ENCODE results near the gene LRPPRC. TPM values are rescaled to one million over a fixed set of nuclear protein-coding genes. Genes with fewer than 3 reads are reported as not detected.

The LRPPRC gene
- total and polyA plus RNA-seq, 2 experiments from 2014 or later, result 27.4 to 87.3 TPM

DNA sequence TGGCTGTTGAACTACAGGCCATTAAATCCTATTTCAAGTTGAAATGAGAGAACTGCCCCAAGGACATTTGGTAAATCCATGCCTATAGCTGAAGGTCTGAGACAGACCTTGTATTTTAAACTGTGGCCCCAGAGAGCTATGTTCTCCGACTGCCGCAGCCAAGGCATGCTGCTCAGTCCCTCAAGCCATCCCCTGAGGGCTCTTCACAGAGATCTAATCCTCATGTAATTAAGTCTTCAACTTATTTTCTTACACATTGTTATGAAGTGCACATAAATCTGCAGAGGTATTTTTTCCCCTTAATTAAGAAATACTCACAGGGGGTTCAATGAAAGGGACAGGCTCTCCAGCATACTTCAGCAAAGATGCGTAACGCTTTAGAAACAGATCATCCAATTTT, 106.4 kb downstream of the LRPPRC start:
- Histone ChIP-seq H2AFZ (no peak overlapping the region), H3K4me1 (ENCODE audit: insufficient read depth) (no peaks in the 10 kb centered on the region), H3K4me2 (no peak overlapping the region), H4K20me1 (ENCODE audit: insufficient read depth, poor library complexity, severe bottlenecking) (no peaks in the 10 kb centered on the region), H3K9me3 (ENCODE audit: low read depth) (no peaks in the 10 kb centered on the region), H3K36me3 (replicated peaks; ENCODE audit: insufficient read depth, low read depth) (peaks cover 3% of the 10 kb centered on the region), H3K27me3 (no peaks in the 10 kb centered on the region), H3K9me2 (replicated peaks; ENCODE audit: insufficient read depth) (no peaks in the 10 kb centered on the region), H3K79me2 (no peaks in the 10 kb centered on the region), H3K4me3 (no peak overlapping the region), H3K27ac (no peak overlapping the region)
- 93% methylated on average over 4 of the region's 4 CpGs for WGBS (ENCODE audit: low lambda C conversion rate, missing lambda C conversion rate)
- TF ChIP-seq, protein P1, sequence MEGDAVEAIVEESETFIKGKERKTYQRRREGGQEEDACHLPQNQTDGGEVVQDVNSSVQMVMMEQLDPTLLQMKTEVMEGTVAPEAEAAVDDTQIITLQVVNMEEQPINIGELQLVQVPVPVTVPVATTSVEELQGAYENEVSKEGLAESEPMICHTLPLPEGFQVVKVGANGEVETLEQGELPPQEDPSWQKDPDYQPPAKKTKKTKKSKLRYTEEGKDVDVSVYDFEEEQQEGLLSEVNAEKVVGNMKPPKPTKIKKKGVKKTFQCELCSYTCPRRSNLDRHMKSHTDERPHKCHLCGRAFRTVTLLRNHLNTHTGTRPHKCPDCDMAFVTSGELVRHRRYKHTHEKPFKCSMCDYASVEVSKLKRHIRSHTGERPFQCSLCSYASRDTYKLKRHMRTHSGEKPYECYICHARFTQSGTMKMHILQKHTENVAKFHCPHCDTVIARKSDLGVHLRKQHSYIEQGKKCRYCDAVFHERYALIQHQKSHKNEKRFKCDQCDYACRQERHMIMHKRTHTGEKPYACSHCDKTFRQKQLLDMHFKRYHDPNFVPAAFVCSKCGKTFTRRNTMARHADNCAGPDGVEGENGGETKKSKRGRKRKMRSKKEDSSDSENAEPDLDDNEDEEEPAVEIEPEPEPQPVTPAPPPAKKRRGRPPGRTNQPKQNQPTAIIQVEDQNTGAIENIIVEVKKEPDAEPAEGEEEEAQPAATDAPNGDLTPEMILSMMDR (IDR thresholded peaks at IDR 0.05; ENCODE audit: poor library complexity), result no peak
- TF ChIP-seq EZH2phosphoT487 (IDR thresholded peaks at IDR 0.05; ENCODE audit: low read depth, severe bottlenecking, unreplicated experiment) (no peak), EZH2 (IDR thresholded peaks at IDR 0.05; ENCODE audit: borderline replicate concordance) (no peak)
- DNase-seq (ENCODE audit: low spot score), result no peak

DNA sequence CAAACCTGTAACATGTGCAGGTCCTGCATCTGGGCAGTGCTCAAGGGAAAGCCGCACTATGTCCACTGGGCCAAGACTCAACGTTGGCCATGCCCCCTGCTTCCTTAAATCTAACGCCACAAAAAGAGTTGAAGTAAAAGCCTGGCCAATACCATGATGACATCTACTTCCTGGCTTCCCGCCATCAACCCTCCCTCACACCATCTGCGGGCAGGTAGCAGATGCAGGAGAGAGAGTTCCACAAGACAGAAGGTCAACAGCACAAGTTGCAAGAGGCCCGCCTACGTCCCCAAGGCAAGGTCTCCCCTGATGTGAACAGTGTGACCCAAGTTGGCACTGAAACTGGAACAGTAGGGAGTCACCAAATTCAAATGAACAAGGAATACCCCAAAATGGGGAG, 108.6 kb downstream of the LRPPRC start:
- Histone ChIP-seq H3K79me2 (no peaks in the 10 kb centered on the region), H3K9me2 (replicated peaks; ENCODE audit: insufficient read depth) (no peaks in the 10 kb centered on the region), H3K27me3 (no peaks in the 10 kb centered on the region)

DNA sequence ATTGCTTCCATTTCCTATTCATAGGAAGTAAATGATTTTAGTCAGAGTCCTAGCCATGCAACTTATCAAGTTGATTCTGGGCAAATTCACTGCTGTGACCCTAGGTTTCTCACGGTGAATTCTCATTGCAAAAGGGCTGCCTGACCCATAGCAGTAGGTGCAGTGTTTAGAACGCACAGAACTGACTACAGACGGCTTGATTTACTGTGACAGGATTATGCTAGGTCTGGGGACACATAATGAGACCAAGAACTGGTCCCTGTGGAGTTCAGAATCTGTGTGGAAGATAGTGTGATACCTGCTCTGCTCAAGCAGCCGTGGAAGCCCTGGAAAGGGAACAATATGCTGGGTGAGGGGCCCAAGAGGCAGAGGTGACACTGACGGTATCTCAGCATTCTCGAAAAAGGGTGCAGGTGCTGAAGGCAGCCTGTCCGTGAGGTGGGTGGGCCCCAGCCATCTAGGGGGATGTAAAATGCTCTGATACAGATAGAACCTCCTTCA, 110.6 kb downstream of the LRPPRC start:
- H3K4me1 ChIP-seq (ENCODE audit: insufficient read depth), result peaks cover 10% of the 10 kb centered on the region
- no peaks in the 10 kb centered on the region for H3K79me2 ChIP-seq
- H3K36me3 ChIP-seq (replicated peaks; ENCODE audit: insufficient read depth, low read depth), result no peaks in the 10 kb centered on the region
- H3K27ac ChIP-seq, result no peak overlapping the region
- H3K9me3 ChIP-seq (ENCODE audit: low read depth), result no peaks in the 10 kb centered on the region
- H3K27me3 ChIP-seq, result no peaks in the 10 kb centered on the region
- no peaks in the 10 kb centered on the region for H3K9me2 ChIP-seq (replicated peaks; ENCODE audit: insufficient read depth)
- 79% methylated on average over 7 of the region's 7 CpGs for WGBS (ENCODE audit: low lambda C conversion rate, missing lambda C conversion rate)
- H3K4me3 ChIP-seq, result no peak overlapping the region
- H2AFZ ChIP-seq, result no peak overlapping the region
- H3K4me2 ChIP-seq, result peak overlapping the region; percentile 10
- no peak for DNase-seq (ENCODE audit: low spot score)
- TF ChIP-seq, protein P1 (IDR thresholded peaks at IDR 0.05; ENCODE audit: poor library complexity), result no peak
- no peak for TF ChIP-seq EZH2phosphoT487 (IDR thresholded peaks at IDR 0.05; ENCODE audit: low read depth, severe bottlenecking, unreplicated experiment)
- no peak for TF ChIP-seq EZH2 (IDR thresholded peaks at IDR 0.05; ENCODE audit: borderline replicate concordance)
- no peaks in the 10 kb centered on the region for H4K20me1 ChIP-seq (ENCODE audit: insufficient read depth, poor library complexity, severe bottlenecking)

More for the DNA sequence above, 108.6 kb downstream of the LRPPRC start:
- Histone ChIP-seq H3K4me1 (ENCODE audit: insufficient read depth) (peaks cover under 1% of the 10 kb centered on the region), H3K4me3 (no peak overlapping the region), H4K20me1 (ENCODE audit: insufficient read depth, poor library complexity, severe bottlenecking) (no peaks in the 10 kb centered on the region), H3K27ac (no peak overlapping the region), H3K9me3 (ENCODE audit: low read depth) (no peaks in the 10 kb centered on the region), H3K36me3 (replicated peaks; ENCODE audit: insufficient read depth, low read depth) (no peaks in the 10 kb centered on the region), H2AFZ (no peak overlapping the region), H3K4me2 (no peak overlapping the region)
- WGBS (ENCODE audit: low lambda C conversion rate, missing lambda C conversion rate), result 97% methylated on average over 7 of the region's 7 CpGs
- TF ChIP-seq, protein P1 (IDR thresholded peaks at IDR 0.05; ENCODE audit: poor library complexity), result no peak
- TF ChIP-seq EZH2phosphoT487 (IDR thresholded peaks at IDR 0.05; ENCODE audit: low read depth, severe bottlenecking, unreplicated experiment) (no peak), EZH2 (IDR thresholded peaks at IDR 0.05; ENCODE audit: borderline replicate concordance) (no peak)
- no peak for DNase-seq (ENCODE audit: low spot score)
